Osteoblast (primary cell): Measurements from ENCODE around the gene RPUSD3. TPM values are rescaled to one million over a fixed set of nuclear protein-coding genes. Genes with fewer than 3 reads are reported as not detected.
"Not testable (repeated sequence)": the region's sequence is repeated elsewhere in the genome, so short reads cannot be mapped to it uniquely, and the experiment has no call there.

Experiments
- DNase-seq: peaks from one replicate; pipeline ENCODE4 v3.0.0; 2011; ENCODE audit warnings: low spot score, mixed read lengths; ENCODE audit not compliant: insufficient read length; ENCODE audit errors: missing footprints
- H2AFZ ChIP-seq: 2 replicates; pipeline ENCODE4 v1.6.0; 2011; ENCODE audit warnings: mild to moderate bottlenecking, low read length
- H3K27ac ChIP-seq: 2 replicates; pipeline ENCODE4 v1.5.1; 2011; ENCODE audit warnings: mild to moderate bottlenecking, low read depth, low read length, moderate library complexity
- H3K27me3 ChIP-seq: 2 replicates; pipeline ENCODE4 v1.6.0; 2012; ENCODE audit warnings: mild to moderate bottlenecking, control low read depth, inconsistent platforms, low read length, moderate library complexity; ENCODE audit not compliant: insufficient read depth
- H3K36me3 ChIP-seq: 2 replicates; pipeline ENCODE4 v1.5.1; 2011; ENCODE audit warnings: mild to moderate bottlenecking, low read length, control low read depth, moderate library complexity; ENCODE audit not compliant: insufficient read depth
- H3K4me1 ChIP-seq: 2 replicates; pipeline ENCODE4 v1.5.1; 2011; ENCODE audit warnings: mild to moderate bottlenecking, low read length, control low read depth, moderate library complexity; ENCODE audit not compliant: insufficient read depth
- H3K4me2 ChIP-seq: 2 replicates; pipeline ENCODE4 v1.6.0; 2011; ENCODE audit warnings: mild to moderate bottlenecking, low read length; ENCODE audit not compliant: insufficient read depth
- H3K4me3 ChIP-seq: fragments of 200-600 bp; sonication (generic); 3 replicates; pipeline ENCODE4 v1.5.1; 2012; ENCODE audit warnings: mild to moderate bottlenecking, low read length, inconsistent platforms; ENCODE audit not compliant: insufficient read depth
- H3K79me2 ChIP-seq: 2 replicates; pipeline ENCODE4 v1.6.0; 2012; ENCODE audit warnings: mild to moderate bottlenecking, low read length, control low read depth, inconsistent platforms; ENCODE audit not compliant: insufficient read depth
- H3K9me3 ChIP-seq: 2 replicates; pipeline ENCODE4 v1.5.1; 2011; ENCODE audit warnings: low read depth, low read length, control low read depth
- H4K20me1 ChIP-seq: 2 replicates; pipeline ENCODE4 v1.6.0; 2012; ENCODE audit warnings: mild to moderate bottlenecking, low read length, control low read depth; ENCODE audit not compliant: insufficient read depth
- CTCF ChIP-seq: IDR thresholded peaks from 2 replicates; pipeline ENCODE4 v1.5.1; 2011; ENCODE audit warnings: mild to moderate bottlenecking, low read depth, low read length, moderate library complexity; ENCODE audit errors: extremely low read depth
- total RNA-seq: library from RNA; depleted of rRNA; stranded (reverse); fragments of >200 nt; gene quantifications from 2 replicates; pipeline ENCODE4 v1.2.3, GENCODE V29; 2012

Gene RPUSD3
- total RNA-seq, 1 donor = 19.2 TPM

GRCh38 chr3:9876991-9877390 is 33.2 kb upstream of the RPUSD3 start:
- Histone ChIP-seq H3K27ac (no peak overlapping the region), H3K4me1 (no peaks in the 10 kb centered on the region), H3K9me3 (no peaks in the 10 kb centered on the region), H3K4me3 (no peak overlapping the region), H4K20me1 (no peaks in the 10 kb centered on the region), H3K36me3 (no peaks in the 10 kb centered on the region), H3K4me2 (no peak overlapping the region), H3K79me2 (no peaks in the 10 kb centered on the region), H3K27me3 (no peaks in the 10 kb centered on the region), H2AFZ (no peak overlapping the region)
- DNase-seq = peak; percentile 21
- no peak for TF ChIP-seq CTCF

GRCh38 chr3:9876255-9876654 is 32.4 kb upstream of the RPUSD3 start:
- not testable (repeated sequence) for H3K4me1 ChIP-seq

GRCh38 chr3:9875448-9875847 is 31.6 kb upstream of the RPUSD3 start:
- Histone ChIP-seq H3K27me3 (no peaks in the 10 kb centered on the region), H3K4me3 (no peak overlapping the region), H3K4me2 (no peak overlapping the region), H4K20me1 (no peaks in the 10 kb centered on the region), H3K27ac (no peak overlapping the region), H2AFZ (no peak overlapping the region), H3K4me1 (no peaks in the 10 kb centered on the region), H3K36me3 (no peaks in the 10 kb centered on the region), H3K79me2 (no peaks in the 10 kb centered on the region), H3K9me3 (no peaks in the 10 kb centered on the region)
- DNase-seq = no peak
- TF ChIP-seq CTCF = no peak

More at GRCh38 chr3:9876255-9876654, 32.4 kb upstream of the RPUSD3 start:
- DNase-seq, H3K4me3 ChIP-seq, H3K4me2 ChIP-seq, H3K27ac ChIP-seq, H3K27me3 ChIP-seq, H3K9me3 ChIP-seq, H3K36me3 ChIP-seq, H3K79me2 ChIP-seq, H2AFZ ChIP-seq, H4K20me1 ChIP-seq: not testable (repeated sequence)

GRCh38 chr3:9872067-9872466 is 28.3 kb upstream of the RPUSD3 start:
- DNase-seq, H3K4me3 ChIP-seq, H3K79me2 ChIP-seq, H3K4me1 ChIP-seq, H3K36me3 ChIP-seq, H3K27ac ChIP-seq, H3K27me3 ChIP-seq, H4K20me1 ChIP-seq, H3K9me3 ChIP-seq, H2AFZ ChIP-seq, H3K4me2 ChIP-seq: not testable (repeated sequence)

- H3K4me1 ChIP-seq = no peaks in the 10 kb centered on the region
- H3K27ac ChIP-seq = no peak overlapping the region
- no peaks in the 10 kb centered on the region for H4K20me1 ChIP-seq
- no peak overlapping the region for H2AFZ ChIP-seq
- H3K79me2 ChIP-seq = no peaks in the 10 kb centered on the region
- H3K27me3 ChIP-seq = no peaks in the 10 kb centered on the region
- DNase-seq = peak; percentile 72
- H3K36me3 ChIP-seq = no peaks in the 10 kb centered on the region
- no peaks in the 10 kb centered on the region for H3K9me3 ChIP-seq
- no peak overlapping the region for H3K4me2 ChIP-seq
- no peak for TF ChIP-seq CTCF
- no peak overlapping the region for H3K4me3 ChIP-seq
These were observed 27.2 kb upstream of the RPUSD3 start for GRCh38 chr3:9870978-9871377.
